ENCODE results near the gene KCNQ1.

The KCNQ1 gene

GRCh38 chr11:2462986-2463765 lies 18.4 kb downstream of the KCNQ1 start:
- Histone ChIP-seq H3K79me2 (ENCODE audit: insufficient read depth, low read length) (no peaks in the 10 kb centered on the region), H4K20me1 (ENCODE audit: low read depth, low read length) (no peaks in the 10 kb centered on the region), H3K4me2 (ENCODE audit: low read depth, low read length, poor library complexity, severe bottlenecking) (peak overlapping the region; percentile 46), H3K9ac (ENCODE audit: low read length) (peak overlapping the region; percentile 22), H3K27me3 (ENCODE audit: low read length) (no peaks in the 10 kb centered on the region), H2AFZ (ENCODE audit: low read depth, low read length, severe bottlenecking) (no peak overlapping the region), H3K27ac (ENCODE audit: low read depth, low read length) (peak overlapping the region; percentile 95), H3K4me3 (ENCODE audit: insufficient read depth, low read length, poor library complexity, severe bottlenecking) (peak overlapping the region; percentile 7), H3K36me3 (ENCODE audit: low read length) (no peaks in the 10 kb centered on the region), H3F3A (ENCODE audit: insufficient read depth) (peaks cover 41% of the 10 kb centered on the region), H3K9me2 (replicated peaks; ENCODE audit: insufficient read depth, low read length) (no peaks in the 10 kb centered on the region), H3K9me3 (ENCODE audit: insufficient read depth, low read length) (no peaks in the 10 kb centered on the region)
- TF ChIP-seq CTCF (IDR thresholded peaks at IDR 0.05; ENCODE audit: insufficient read depth, low read length, poor library complexity, severe bottlenecking) (no peak), EZH2phosphoT487 (conservative IDR thresholded peaks at IDR 0.05; ENCODE audit: low read length) (0 out of 2 replicates have a peak, but pooled peaks have one; percentile 55)

GRCh38 chr11:2463766-2464277 lies 19.0 kb downstream of the KCNQ1 start:
- Histone ChIP-seq H3F3A (ENCODE audit: insufficient read depth) (peaks cover 37% of the 10 kb centered on the region), H3K9me3 (ENCODE audit: insufficient read depth, low read length) (no peaks in the 10 kb centered on the region), H2AFZ (ENCODE audit: low read depth, low read length, severe bottlenecking) (no peak overlapping the region), H3K27ac (ENCODE audit: low read depth, low read length) (peak overlapping the region; percentile 95), H3K36me3 (ENCODE audit: low read length) (no peaks in the 10 kb centered on the region), H3K79me2 (ENCODE audit: insufficient read depth, low read length) (no peaks in the 10 kb centered on the region), H3K9ac (ENCODE audit: low read length) (no peak overlapping the region), H3K4me2 (ENCODE audit: low read depth, low read length, poor library complexity, severe bottlenecking) (peak overlapping the region; percentile 46), H4K20me1 (ENCODE audit: low read depth, low read length) (no peaks in the 10 kb centered on the region), H3K4me3 (ENCODE audit: insufficient read depth, low read length, poor library complexity, severe bottlenecking) (no peak overlapping the region), H3K9me2 (replicated peaks; ENCODE audit: insufficient read depth, low read length) (no peaks in the 10 kb centered on the region), H3K27me3 (ENCODE audit: low read length) (no peaks in the 10 kb centered on the region)
- TF ChIP-seq CTCF (IDR thresholded peaks at IDR 0.05; ENCODE audit: insufficient read depth, low read length, poor library complexity, severe bottlenecking) (no peak), EZH2phosphoT487 (conservative IDR thresholded peaks at IDR 0.05; ENCODE audit: low read length) (no peak)

GRCh38 chr11:2464451-2465165 lies 19.8 kb downstream of the KCNQ1 start:
- H3K36me3 ChIP-seq (ENCODE audit: low read length), result no peaks in the 10 kb centered on the region
- no peak overlapping the region for H3K9ac ChIP-seq (ENCODE audit: low read length)
- H3K27me3 ChIP-seq (ENCODE audit: low read length), result no peaks in the 10 kb centered on the region

More at GRCh38 chr11:2464451-2465165, 19.8 kb downstream of the KCNQ1 start:
- no peaks in the 10 kb centered on the region for H3K9me3 ChIP-seq (ENCODE audit: insufficient read depth, low read length)
- peaks cover 33% of the 10 kb centered on the region for H3F3A ChIP-seq (ENCODE audit: insufficient read depth)
- H3K27ac ChIP-seq (ENCODE audit: low read depth, low read length), result no peak overlapping the region
- no peak overlapping the region for H2AFZ ChIP-seq (ENCODE audit: low read depth, low read length, severe bottlenecking)
- H3K79me2 ChIP-seq (ENCODE audit: insufficient read depth, low read length), result no peaks in the 10 kb centered on the region
- no peaks in the 10 kb centered on the region for H4K20me1 ChIP-seq (ENCODE audit: low read depth, low read length)
- H3K4me2 ChIP-seq (ENCODE audit: low read depth, low read length, poor library complexity, severe bottlenecking), result no peak overlapping the region
- H3K9me2 ChIP-seq (replicated peaks; ENCODE audit: insufficient read depth, low read length), result no peaks in the 10 kb centered on the region
- TF ChIP-seq CTCF (IDR thresholded peaks at IDR 0.05; ENCODE audit: insufficient read depth, low read length, poor library complexity, severe bottlenecking) (no peak), EZH2phosphoT487 (conservative IDR thresholded peaks at IDR 0.05; ENCODE audit: low read length) (no peak)
- no peak overlapping the region for H3K4me3 ChIP-seq (ENCODE audit: insufficient read depth, low read length, poor library complexity, severe bottlenecking)
